HL-60/S4 (cell line): Measurements from ENCODE around the gene RIMS1.

Experiments used
- in situ Hi-C: fragments of 300-500 bp; cut with MboI; formaldehyde crosslinking; loops from 2 replicates; pipeline ENCODE4 v1.14.3; 2022; ENCODE audit warnings: low sequenced_read_pairs

Gene RIMS1

DNA sequence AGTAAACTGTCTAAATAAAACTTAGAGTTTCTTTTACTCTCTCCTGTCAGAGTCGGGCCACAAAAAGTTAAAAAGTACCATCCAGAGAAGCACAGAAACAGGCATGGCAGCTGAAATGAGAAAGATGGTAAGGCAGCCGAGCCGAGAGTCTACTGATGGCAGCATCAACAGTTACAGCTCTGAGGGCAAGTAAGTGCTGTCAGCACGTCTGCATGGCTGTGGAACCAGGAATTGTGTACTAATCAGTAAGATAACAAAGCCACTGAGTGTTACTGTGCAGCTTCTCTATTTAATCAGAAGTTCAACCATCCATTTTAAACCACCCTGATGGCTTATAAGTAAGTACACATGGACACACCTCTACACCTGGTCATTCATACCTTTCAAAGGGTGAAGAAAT is 504.2 kb downstream of the RIMS1 start:
- in situ Hi-C loops = no loop called here

DNA sequence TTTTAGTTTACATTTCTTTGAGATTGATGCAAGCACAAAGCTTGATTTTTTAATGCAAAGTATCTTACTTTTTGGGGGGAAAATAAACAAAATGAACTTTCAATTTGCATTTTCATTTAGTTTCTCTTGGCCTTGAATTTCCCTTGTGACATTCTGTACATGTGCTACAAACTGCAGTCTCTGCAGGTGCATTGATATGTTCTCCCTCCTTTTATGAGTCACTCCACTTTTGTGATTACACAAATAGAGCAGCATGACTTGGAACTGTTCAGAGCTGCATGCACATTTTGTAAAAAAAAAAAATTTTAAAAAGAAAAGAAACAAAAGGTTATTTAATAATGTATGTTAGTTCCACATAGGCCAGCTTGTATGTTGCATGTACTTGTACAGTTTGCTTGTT is 515.5 kb downstream of the RIMS1 start:
- in situ Hi-C loops = loop anchor here (25.0 kb wide), 1 partner anchor 185 kb away; no protein-coding TSS in a partner anchor

DNA sequence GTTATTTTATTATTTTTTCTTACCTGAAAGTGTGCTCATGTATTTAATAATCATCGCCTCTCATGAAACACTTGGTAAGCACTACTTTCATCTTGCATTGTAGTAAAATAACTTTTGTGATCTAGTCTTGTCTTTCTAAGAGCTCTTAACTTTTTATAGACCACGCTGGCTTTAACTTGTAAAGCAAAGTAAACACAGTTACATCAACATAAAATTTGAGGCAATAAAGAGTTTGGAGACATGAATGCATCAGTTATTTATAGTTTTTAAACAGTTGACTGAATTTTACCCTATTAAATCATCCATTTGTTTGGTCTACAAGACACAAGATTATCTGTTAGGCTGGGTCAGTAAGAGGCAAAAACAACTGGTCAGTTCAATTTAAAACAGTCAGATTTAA is 517.1 kb downstream of the RIMS1 start:
- in situ Hi-C loops = loop anchor here (25.0 kb wide), 1 partner anchor 184 kb away; no protein-coding TSS in a partner anchor

DNA sequence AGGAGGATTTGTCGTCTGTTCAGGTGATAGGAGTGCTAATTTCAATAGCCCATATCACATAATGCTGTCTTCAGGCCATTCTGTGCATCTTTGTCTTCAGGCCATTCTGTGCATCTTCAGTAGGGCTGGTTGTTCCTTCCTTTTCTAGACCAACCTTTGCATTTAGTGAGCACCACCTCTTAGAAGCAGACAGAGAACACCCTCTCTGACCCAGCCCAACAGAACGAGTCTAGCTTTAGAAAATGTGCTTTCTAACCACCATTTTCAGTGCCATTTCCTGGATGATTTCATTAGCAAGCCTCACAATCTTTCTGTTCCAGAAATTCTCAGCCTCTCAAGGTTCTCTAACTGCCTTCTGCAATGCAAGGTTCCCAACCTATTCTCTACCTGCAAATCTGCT is 520.2 kb downstream of the RIMS1 start:
- in situ Hi-C loops = loop anchor here (25.0 kb wide), 1 partner anchor 181 kb away; no protein-coding TSS in a partner anchor

DNA sequence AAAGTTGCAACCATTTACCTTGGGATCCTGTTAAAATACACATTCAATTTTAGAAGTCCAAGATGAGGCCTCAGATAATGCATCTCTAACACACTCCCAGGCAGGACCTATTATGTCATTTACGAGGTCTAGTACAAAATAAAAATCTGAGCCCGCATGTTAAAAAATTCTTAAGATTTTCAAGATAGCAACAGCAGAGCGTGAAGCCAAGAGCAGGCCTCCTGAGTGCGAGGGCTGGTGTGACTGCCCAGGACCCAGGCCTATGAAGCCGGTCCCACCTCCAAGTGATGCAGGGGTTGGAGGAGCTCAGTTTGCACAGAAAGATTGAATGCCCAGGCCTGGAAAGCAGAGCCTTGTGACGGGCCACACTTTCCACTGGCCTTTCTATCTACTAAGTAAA is 524.4 kb downstream of the RIMS1 start:
- in situ Hi-C loops = loop anchor here (10.0 to 25.0 kb wide), 2 partner anchors 177 to 774 kb away; no protein-coding TSS in a partner anchor

DNA sequence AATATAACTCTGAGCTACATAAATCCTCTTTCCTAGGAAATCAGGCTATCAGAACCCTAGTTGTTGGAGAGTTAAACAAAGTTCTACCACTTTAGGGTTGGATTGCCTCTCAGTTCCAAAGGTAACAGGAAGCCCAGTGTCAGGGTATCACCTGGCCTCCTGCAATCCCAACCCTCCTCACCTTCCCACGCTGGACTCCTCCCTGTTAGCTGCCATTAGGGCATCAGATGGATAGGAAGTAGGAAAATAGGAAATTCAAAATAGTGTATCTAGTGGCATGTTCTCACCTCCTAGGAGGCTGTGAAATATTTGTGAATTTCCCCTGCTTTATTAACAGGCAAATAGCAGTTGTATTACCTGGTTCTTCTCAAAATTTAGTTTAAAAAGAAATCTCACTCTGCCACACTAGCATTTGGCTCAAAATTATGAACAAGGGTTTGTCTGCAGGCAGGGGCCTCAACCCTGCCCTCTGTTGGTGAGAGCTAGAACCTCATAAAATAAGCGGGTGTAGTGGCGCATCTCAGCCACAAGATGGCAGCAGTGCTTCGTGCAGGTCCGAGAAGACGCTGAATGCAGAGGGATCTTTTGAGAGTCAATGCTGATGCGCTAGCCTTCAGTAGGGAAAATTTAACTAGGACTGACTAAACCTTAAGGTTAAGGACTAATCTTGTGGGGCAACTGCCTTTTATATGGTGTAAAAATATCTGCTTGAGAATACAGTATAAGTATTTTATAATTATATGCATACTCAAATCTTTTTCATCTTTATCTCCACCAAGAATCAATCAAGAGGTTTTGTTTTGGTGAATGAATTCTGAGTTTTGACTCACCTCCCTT is 525.7 kb downstream of the RIMS1 start:
- in situ Hi-C loops = loop anchor here (10.0 to 25.0 kb wide), 2 partner anchors 175 to 773 kb away; no protein-coding TSS in a partner anchor

DNA sequence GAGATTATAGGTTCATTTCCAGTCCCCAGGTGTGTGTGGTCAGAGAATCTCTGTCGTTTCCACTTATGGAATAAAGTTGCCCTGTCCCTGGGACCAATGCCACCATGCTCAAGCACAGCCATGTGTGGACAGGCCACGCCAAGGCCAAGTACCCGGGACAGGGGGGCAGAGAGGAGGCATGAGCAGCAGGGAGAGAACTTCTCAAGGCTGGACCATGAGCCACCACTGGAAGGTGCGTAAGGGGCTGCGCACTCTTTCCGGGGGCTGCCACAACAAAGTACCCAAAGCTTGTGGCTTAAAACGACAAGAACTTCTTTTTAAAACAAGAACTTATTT is 526.3 kb downstream of the RIMS1 start:
- in situ Hi-C loops = loop anchor here (10.0 to 25.0 kb wide), 2 partner anchors 175 to 772 kb away; no protein-coding TSS in a partner anchor

DNA sequence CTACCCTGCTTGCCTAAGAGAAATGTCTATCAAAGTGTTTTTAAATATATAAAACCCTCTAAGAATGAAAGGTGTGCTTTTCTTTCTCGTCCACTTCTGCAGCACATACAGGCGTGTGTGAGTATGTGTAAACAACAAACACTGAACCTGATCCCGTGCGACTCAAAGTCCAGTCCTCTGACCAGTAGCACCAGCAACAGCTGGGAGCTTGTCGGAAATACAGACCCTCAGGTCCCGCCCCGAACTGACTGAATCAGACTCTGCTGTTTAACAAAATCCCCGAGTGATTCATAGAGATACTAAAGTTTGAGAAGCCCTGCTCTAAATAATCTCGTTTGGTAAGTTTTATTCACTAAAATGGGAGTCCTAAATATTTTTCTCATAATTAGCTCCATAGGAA is 527.5 kb downstream of the RIMS1 start:
- in situ Hi-C loops = loop anchor here (10.0 to 25.0 kb wide), 2 partner anchors 173 to 771 kb away; no protein-coding TSS in a partner anchor

DNA sequence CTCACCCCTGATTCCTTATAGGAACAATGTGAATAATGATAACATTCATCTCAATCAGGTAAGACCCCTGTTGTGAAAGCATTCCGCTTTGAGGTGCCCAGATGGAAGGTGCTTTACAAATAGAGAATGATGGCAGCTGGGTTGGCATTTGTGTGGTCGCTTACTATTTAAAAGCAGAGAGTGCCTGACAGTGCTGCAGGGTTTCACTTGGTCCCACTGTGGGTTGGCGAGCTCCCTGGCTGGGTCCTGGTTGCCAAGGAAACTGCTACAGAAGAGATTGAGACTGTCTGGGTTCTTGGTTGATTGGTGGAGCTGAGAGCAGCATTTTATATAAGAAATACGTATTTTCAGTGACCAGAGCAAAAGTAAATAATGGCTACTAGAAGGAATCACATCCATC is 528.3 kb downstream of the RIMS1 start:
- in situ Hi-C loops = loop anchor here (10.0 to 25.0 kb wide), 2 partner anchors 173 to 770 kb away; no protein-coding TSS in a partner anchor

DNA sequence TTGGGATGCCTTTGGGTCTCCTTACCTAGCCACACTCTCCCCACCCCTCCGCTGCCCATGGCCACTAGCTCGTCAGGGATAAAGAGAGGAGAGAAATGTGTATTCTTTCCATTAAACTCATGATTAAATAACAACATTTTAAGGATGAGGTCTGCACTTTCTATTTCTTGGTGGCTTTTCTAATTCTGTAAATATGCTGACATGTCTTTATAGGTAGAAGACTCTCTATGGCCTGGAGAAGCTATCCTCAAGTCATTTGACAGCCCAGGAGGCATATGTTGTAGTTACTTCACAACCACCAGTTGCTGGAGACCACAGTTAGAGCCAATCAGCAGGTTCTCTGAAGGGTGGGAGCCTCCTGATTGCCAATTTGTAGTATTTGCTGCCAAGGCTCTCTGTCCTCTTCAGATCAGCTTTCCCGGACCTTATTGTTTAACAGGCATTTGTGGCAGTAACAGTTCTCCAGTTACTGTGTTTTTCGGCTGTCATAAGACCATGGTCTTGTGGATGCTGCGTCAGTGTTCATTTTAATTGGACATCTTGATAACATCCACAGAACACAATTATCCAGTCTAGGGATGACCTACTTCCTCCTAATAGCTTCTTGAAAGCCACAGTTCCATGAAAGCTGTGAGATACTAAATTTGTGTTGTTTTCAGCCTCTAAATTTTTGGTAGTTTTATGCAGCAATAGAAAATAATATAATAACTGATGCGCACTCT is 530.6 kb downstream of the RIMS1 start:
- in situ Hi-C loops = loop anchor here (10.0 to 25.0 kb wide), 2 partner anchors 170 to 768 kb away; no protein-coding TSS in a partner anchor

DNA sequence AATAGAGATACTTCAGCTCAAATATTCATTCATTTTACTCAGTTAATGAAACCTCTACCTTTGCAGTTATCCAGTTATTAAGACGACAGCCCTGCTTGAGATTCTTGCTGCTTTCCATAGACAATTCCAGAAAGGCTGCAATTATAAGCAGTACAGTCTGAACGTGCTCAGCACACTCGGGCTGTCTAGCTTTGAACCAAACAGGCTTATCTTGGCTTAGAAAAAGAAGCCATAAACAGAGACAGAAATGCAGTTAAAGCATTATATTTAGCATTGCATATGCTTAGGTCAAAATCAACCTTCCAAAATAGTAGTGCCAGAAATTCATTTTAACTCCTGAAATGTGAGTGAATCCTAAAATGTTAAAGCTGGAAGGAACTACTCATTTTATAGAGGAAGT is 531.4 kb downstream of the RIMS1 start:
- in situ Hi-C loops = loop anchor here (10.0 to 25.0 kb wide), 2 partner anchors 170 to 767 kb away; no protein-coding TSS in a partner anchor

DNA sequence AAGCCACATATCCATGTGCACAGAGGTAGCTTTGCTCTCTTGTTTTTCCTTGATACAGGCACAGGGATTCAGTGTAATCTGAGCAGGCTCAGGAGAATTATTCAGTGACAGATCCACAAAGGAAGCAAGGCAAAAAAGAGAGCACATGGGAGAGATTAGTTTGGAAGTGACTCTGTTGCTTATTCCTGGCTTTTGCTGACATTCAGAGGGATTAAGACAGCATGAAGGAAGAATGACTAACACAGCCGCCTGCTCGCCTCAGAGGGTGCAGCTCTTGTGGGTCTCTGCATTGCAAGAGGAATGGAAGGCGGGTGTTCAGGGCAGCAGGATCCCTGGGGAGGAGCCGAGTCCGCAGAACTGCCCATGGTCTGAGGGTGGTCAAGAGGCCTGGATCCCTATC is 532.1 kb downstream of the RIMS1 start:
- in situ Hi-C loops = loop anchor here (10.0 to 25.0 kb wide), 2 partner anchors 169 to 766 kb away; no protein-coding TSS in a partner anchor

DNA sequence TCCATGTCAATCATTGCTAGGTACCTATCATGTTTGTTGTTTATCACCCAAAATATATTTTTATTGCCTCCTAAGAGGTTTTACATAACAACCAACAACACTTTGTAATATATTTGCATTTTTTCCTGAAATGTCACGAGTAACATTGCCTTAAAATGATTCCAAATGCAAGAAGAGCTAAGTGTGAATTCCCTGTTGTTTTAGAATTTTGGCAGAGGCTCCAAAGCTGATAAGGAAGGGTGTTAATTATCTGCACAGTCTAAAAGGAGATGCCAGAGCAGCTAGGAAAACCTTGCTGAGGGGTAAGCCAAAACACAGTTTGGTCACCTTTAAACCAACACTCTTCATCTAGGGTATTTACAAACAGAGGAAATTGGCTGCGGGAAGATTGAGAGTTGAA is 533.6 kb downstream of the RIMS1 start:
- in situ Hi-C loops = loop anchor here (10.0 to 25.0 kb wide), 2 partner anchors 167 to 765 kb away; no protein-coding TSS in a partner anchor

DNA sequence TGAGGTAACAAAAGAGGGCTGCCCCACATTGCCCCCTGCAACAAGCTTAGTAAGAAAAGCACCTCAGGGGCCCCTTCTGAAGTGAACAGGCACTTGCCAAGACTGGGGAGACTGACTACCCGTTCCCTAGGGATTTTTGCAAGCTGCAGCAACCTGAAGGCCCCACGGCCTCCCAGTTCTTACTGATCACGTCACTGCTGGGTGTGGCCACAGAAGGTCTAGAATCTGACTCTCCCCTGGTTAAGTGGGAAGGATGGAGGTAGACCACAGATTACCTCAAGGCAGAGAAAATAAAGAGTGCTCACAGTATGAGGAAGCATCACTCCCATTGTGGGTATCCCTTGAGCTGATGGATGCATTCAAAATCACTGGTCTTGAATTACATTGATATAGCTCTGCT is 534.1 kb downstream of the RIMS1 start:
- in situ Hi-C loops = loop anchor here (25.0 kb wide), 1 partner anchor 167 kb away; no protein-coding TSS in a partner anchor

DNA sequence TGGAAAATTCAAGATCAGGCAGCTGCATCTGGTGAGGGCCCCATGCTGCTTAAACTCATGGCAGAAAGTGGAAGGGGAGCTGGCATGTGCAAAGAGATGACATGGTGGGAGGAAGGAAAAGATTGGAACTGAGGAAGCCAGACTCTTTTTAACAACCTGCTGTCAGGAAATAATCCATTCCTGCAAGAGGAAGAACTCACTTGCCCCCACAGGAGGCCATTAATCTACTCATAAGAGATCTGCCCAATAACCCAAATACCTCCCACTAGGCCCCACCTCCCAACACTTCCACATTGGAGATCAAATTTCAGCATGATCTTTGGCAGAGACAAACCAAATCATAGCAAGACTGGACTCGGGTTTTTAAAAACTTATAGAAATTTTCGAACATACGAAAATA is 535.0 kb downstream of the RIMS1 start:
- in situ Hi-C loops = loop anchor here (25.0 kb wide), 1 partner anchor 166 kb away; no protein-coding TSS in a partner anchor

DNA sequence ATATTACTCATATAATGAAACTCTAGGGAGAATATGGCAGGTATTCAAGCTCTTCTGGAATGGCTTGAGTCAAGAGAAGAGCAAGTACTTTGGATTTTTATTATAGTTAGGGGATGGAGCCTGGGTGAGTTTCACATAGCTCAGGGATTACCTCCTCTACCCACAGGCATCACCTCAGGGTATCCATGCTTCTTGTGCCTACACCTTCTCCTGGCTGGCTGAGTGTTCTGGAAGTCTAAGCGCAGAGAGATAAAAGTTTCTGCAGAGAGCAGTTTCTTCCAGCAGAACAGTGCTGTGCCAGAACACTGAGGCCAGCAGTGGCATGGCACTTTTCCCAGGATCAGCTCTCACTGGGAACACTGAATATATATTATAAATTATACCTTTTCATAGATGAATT is 535.8 kb downstream of the RIMS1 start:
- in situ Hi-C loops = loop anchor here (25.0 kb wide), 1 partner anchor 165 kb away; no protein-coding TSS in a partner anchor

DNA sequence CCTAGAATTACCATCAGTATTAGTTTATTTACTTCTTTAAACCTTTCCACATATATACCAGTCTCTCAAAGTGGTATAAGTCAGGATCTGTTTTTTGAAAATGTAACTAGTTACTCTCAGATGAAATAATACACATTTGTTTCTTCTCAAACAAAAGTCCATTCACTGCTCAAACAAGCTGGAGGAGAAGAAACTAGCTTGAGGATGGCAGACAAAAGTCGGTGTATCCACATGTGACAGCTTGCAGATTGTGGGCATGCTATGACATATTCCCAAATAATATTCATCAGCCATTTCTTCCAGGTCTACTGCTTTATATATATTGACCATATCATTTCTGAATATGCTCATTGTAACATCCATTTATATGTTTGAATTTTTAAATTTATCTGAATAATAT is 538.1 kb downstream of the RIMS1 start:
- in situ Hi-C loops = loop anchor here (25.0 kb wide), 1 partner anchor 163 kb away; no protein-coding TSS in a partner anchor

DNA sequence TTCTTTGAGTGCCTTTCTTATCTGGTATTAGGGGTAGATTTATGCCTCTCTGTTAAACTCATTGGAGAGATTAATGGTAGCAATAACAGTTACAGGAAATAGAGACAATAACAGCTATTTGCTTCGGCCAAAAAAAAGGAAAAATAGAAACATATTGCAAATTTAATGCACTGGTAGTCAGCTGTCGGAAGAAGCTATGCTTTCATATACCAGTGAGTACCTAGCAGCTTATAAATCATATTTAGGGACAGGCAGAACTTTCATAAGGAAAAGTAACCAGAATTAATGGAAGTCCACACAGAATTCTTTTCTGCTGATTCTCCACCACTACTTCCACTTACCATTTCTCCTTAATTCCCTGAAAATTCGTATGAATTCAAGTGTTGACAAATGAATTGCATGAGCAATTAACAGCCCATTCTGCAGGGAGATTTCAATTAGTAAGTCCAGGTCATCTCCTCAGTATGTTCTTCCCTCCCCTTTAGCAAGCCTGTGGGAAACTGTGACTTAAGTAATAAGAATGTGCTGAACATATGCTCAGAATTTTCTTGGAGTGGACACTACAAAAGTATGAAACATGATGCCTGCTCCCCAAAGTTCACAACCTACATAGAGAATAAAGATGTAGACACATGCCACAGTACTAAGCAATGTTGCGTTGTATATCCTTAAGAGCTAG is 538.8 kb downstream of the RIMS1 start:
- in situ Hi-C loops = no loop called here

DNA sequence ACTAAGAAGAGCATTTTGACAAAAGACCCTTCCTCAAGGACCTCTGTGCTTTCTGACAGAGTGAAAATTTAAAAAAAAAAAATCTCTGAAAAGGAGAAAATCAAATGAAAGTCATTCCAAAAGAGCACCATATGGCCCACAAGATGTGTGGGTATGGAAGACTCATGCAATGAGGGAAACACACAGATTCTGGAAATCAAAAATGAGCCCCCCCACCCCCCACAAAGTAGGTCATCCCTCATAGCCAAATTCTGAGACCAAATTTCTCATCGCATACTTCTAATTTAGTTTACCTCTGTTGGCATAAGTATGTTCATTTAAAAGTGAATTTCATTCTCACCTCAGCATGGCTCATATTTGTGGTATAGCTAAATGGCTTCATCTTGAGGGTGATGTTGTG is 554.3 kb downstream of the RIMS1 start:
- in situ Hi-C loops = no loop called here

DNA sequence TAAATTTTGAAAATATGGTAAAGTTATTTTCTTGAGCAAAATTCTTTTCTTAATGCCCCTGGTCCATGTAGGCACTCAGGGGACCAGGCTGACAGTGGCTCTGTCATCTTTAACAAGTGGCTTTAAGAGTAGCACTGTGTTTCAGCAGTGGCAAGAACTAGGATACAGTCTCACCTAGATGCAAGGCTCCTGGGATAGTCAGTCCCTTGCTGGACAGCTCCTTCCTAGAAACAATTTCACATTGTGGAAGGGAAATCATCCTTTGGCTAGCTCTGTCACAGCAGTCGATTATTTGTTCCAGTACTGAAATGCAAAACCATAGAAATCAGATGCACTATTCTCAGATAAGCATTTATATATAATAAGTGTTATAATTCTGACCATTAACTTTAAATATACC is 560.1 kb downstream of the RIMS1 start:
- in situ Hi-C loops = no loop called here
